ENCODE data around the gene ISYNA1. TPM values are rescaled to one million over a fixed set of nuclear protein-coding genes. Genes with fewer than 3 reads are reported as not detected.

The ISYNA1 gene
- total and polyA plus RNA-seq, 2 of the 13 experiments (the other 11 are each of a cell fraction or from before 2014, with no cell fraction given) = 29.6 to 48.5 TPM

DNA sequence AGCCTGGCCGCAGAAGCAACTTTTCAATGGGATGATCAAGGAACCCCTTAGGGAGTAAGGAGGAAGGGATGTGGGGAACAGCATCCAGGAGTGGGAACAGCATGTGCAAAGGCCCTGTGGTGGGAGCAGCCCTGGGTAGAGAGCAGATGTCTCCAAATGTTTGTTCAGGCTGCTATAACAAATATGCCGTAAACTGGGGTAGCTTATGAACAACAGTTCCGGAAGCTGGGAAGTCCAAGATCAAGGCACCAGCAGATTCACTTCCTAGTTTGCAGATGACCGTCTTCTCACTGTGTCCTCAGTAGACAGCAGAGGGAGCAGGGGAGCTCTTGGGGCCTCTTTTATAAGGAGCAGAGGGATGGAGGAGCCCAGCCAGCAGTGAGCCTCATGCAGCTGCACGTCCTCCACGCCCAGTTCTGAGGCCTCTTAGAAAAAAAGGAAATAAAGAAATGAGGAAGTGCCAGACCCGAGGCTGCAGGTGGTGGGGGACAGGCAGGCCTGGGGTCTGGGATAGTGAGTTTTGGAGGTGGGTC is 36.3 kb downstream of the ISYNA1 start (continued):
- TF ChIP-seq ZBTB4 (CRISPR knock-in tag; IDR thresholded peaks at IDR 0.05; ENCODE audit: borderline replicate concordance) (no peak), ZNF501 (CRISPR knock-in tag; IDR thresholded peaks at IDR 0.05) (no peak; the same call in 1 of the 2 replicates), ONECUT2 (CRISPR knock-in tag; IDR thresholded peaks at IDR 0.05) (no peak), CHD2 (IDR thresholded peaks at IDR 0.05; ENCODE audit: low read depth, low read length) (no peak), ZNF317 (CRISPR knock-in tag; IDR thresholded peaks at IDR 0.05) (no peak)
- TF ChIP-seq, protein P1, sequence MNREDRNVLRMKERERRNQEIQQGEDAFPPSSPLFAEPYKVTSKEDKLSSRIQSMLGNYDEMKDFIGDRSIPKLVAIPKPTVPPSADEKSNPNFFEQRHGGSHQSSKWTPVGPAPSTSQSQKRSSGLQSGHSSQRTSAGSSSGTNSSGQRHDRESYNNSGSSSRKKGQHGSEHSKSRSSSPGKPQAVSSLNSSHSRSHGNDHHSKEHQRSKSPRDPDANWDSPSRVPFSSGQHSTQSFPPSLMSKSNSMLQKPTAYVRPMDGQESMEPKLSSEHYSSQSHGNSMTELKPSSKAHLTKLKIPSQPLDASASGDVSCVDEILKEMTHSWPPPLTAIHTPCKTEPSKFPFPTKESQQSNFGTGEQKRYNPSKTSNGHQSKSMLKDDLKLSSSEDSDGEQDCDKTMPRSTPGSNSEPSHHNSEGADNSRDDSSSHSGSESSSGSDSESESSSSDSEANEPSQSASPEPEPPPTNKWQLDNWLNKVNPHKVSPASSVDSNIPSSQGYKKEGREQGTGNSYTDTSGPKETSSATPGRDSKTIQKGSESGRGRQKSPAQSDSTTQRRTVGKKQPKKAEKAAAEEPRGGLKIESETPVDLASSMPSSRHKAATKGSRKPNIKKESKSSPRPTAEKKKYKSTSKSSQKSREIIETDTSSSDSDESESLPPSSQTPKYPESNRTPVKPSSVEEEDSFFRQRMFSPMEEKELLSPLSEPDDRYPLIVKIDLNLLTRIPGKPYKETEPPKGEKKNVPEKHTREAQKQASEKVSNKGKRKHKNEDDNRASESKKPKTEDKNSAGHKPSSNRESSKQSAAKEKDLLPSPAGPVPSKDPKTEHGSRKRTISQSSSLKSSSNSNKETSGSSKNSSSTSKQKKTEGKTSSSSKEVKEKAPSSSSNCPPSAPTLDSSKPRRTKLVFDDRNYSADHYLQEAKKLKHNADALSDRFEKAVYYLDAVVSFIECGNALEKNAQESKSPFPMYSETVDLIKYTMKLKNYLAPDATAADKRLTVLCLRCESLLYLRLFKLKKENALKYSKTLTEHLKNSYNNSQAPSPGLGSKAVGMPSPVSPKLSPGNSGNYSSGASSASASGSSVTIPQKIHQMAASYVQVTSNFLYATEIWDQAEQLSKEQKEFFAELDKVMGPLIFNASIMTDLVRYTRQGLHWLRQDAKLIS (CRISPR knock-in tag; IDR thresholded peaks at IDR 0.05) = no peak
